Stimulated activated CD4-positive, alpha-beta T cell treated with anti-CD3 and anti-CD28 coated beads, Interleukin-1b, Interleukin-23, amount 100 ng/mL, for 4 hours (primary cell): ENCODE data around the gene CCDC57.

Experiments
- DNase-seq, 2 donors: peaks; one replicate each; pipeline ENCODE4 v3.0.0-alpha.2; 2020; ENCODE audit warnings: low read depth in 2 of 2

Gene CCDC57

DNA sequence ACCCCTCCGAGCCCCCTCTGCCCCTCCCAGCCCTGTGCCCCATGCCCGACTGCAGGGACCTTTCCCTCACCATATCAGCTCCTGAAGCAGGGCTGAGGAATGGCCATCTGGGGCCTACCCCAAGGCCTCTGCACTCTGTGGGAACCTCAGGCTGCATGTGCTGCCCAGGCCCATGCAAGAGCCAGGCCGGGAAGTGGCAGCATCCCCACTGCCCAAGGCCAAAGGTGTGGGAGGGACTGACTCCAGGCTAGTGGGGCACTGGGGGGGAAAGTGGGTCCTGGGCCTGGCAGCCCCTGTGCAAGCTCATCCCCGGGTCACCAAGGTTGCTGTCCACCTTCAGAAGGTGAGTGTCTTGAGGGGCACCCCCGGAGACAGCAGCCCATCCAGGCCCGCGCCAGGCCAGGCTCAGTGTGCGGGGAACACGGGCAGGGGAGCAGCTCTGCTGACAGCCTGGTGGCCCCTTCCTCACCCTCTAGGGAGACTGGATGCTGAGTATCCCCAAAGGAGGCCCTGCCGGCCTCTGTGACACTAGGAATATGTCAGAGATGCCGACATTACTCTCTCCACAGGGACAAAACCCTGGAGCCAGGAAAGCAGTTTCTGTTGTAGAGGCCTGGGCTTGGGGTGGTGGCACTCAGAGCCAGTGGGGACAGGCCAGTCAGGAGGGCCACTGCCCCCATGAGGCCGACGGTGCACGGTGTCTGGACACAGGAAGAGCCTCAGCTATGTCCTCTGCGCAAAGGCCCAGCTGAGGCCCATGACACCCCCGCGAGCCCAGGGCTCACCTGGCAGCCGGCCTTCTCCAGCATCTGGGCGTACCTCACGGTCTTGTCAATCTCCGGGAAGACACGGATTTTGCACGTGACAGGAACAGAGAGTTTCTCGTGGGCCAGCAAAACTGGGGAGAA lies 150.3 kb downstream of the CCDC57 start:
- no peak for DNase-seq

GRCh38 chr17:82061047-82061925 lies 151.4 kb downstream of the CCDC57 start:
- no peak for DNase-seq

- no peak for DNase-seq
These were observed 152.0 kb downstream of the CCDC57 start for GRCh38 chr17:82060614-82061013.

GRCh38 chr17:82060001-82060380 lies 152.7 kb downstream of the CCDC57 start:
- DNase-seq = no peak

DNA sequence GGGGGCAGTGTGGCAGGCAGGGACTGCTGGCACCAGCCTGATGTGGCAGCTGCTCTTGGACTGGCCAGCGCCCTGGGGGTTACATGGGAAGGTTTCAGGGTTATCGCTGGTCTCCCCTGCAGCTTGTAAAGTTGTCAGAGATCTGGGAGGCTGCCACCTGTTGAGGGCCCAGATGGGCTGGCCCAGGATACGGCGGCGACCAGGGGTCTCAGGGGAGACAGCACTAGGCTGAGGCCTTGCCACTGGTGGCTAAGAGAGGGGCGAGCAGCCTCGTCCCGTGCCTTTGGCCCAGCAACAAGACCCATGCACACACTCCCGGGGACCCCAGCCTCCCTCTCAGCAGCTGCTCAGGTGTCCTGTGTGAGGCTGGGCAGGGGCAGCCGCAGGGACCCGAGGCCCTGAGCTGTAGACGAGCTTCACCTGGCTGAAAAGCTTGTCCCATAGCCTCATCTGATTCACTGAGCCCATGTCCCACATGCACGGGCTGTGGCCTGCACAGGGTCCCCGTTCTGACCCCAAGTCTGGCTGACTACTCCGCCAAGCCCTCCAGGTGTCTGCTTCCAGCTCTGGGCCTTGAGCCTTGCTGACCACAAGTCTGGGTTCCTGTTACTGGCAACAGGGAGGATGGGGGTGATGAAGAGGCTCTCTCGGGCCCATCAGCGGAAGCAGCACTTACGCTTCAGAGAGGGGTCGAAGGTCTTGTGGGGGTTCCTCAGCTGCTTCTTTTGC lies 153.2 kb downstream of the CCDC57 start:
- no peak for DNase-seq

DNA sequence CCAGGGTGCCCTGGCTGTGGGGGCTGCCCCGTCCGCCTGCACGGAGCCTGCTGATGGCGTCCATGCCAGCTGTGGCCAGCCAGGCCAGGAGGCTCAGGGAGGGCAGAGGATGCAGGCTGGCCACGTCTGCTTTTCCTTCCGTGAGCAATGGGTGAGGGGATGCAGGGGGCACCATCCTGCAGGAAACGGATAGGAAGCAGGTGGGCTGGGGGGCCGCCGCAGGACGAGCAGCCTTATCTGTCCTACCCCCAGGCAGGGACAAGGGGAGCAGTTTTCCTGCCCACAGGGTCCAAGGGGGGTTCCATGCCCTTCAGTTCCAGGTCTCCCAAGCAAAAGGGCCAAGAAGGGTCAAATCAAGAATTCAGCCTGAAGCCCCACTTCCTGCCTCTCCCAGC lies 153.8 kb downstream of the CCDC57 start:
- no peak for DNase-seq

- no peak for DNase-seq
These were observed 154.3 kb downstream of the CCDC57 start for GRCh38 chr17:82058230-82058854.

DNA sequence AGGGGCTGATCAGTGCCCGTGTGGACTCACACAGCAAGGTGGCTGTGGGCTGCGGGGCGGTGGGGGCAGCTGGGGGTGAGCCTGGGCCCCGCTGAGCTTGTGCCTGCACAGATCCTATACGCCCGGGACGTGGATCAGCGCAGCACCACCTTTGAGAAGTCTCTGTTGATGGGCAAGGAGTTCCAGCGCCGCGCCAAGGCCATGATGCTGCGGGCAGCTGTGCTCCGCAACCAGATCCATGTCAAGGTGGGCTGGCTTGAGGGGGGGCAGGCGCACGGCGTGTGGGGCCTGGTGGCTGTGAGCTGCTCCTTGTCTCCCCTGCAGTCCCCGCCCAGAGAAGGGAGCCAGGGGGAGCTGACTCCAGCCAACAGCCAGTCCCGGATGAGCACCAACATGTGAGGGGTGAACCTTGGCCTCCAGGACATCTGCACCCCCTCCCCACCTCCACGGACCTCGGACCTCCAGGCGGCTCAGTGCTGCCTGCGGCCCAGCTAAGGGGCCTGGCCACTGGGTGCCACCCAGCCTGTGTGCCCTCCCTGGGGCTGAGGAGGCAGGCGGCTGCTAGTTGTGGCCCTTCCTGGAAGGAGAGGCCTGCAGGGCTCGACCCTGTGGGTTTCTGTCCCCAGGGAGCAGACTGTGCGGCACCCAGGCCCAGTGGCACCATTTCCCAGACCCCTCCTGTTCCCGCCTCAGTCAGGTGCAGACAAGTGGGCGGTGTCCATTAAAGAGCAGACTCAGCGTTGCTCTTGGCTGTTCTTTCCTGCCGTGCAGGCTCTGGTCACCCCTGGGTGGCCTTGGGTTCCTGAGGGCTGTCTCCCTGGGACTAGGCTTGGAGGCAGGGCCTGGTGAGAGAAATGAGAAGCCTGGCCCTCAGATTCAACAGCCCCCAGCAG lies 155.7 kb downstream of the CCDC57 start:
- DNase-seq = no peak

DNA sequence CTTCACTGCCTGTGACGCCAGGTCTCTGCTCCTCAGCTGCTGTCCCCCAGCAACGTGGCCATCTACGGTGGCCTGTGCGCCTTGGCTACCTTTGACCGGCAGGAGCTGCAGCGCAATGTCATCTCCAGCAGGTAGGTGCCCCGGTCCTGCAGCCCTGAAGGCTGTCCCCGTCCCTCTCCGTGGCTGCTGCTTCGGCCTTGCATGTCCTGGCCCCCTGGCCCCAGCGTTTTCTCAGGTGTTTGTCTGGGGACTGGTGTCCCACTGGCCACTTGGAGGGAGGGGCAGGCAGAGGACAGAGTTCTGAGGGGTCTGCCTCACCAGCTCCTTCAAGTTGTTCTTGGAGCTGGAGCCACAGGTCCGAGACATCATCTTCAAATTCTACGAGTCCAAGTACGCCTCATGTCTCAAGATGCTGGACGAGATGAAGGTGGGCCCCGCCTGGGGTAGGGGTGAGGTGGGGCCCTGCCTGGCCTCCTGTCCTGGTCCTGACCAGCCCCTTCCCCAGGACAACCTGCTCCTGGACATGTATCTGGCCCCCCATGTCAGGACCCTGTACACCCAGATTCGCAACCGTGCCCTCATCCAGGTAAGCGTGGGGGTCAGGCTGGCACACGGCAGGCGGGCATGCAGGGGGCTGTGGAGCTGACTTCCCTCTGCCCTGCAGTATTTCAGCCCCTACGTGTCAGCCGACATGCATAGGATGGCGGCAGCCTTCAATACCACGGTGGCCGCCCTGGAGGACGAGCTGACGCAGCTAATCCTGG lies 156.5 kb downstream of the CCDC57 start:
- DNase-seq = no peak

DNA sequence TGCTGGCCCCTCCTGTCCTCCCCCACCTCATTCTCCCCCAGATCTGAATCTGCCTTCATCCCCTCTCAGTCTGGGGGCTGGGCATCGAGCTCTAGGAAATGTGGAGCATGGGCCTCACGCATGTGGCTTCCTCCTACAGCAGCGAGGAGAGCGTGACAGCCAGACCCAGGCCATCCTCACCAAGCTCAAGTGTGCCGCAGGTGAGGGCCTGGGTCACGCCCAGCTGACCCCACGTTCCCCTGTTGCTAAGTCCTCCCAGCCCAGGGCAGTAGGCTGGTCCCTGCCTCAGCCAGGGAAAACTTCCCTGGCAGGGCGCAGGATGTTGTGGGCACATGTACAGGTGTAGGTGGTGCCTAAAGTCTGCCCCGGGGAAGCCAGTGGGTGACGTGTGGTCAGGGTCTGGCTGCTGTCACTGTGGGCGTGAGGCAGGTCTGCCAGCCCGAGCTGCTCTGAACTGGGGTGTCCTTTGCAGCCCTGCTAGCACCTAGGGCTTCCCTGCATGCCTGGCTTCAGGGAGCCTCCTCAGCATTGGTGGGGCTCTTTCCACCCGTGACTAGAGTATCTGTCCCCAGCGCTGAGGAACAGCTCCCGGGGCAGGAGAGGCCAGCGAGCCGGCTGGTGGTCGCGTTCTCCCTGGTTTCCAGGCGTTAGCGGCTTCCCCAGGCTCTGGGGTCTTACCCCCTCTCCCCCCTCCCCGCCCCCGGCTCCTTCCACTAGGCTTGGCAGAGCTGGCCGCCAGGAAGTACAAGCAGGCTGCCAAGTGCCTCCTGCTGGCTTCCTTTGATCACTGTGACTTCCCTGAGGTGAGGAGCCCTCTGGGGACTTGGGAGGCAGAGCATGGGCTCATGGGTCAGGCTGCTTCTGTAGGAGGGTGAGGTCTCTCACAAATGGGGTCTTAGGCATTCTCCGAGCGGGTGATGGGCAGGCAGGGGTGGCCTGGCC lies 157.3 kb downstream of the CCDC57 start:
- no peak for DNase-seq

GRCh38 chr17:82054351-82055022 lies 158.2 kb downstream of the CCDC57 start:
- no peak for DNase-seq

DNA sequence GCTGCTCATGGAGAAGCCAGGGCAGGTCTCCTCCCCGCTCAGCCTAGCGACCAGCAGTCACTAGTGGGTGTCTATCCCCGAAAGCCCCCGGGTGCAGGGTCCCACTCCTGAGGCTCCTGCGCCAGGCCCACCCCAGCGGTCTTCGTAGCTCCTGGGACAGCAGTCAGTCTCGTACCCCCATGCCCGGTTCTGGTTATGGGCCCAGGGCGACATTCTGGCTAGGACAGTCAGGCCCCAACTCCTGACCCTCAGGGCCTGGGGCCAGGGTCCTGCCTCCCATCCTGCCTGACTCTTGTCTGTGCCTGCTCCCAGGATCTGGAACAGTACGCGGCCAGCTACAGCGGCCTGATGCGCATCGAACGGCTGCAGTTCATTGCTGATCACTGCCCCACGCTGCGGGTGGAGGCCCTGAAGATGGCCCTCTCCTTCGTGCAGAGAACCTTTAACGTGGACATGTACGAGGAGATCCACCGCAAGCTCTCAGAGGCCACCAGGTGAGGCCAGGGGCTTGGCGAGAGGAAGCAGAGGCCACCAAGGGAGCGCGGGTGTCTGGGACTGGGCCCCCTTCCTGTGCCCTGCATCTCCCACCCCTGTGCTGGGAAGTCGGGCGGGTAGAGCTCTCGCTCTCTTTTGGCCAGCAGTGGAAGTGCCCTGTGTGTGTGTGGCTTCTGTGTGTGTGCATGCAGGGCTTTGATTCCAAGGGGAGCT lies 158.9 kb downstream of the CCDC57 start:
- DNase-seq = no peak

GRCh38 chr17:82053130-82053529 lies 159.5 kb downstream of the CCDC57 start:
- no peak for DNase-seq

- no peak for DNase-seq
These were observed 160.0 kb downstream of the CCDC57 start for GRCh38 chr17:82052638-82053059.

GRCh38 chr17:82051776-82052637 lies 160.6 kb downstream of the CCDC57 start, which contains the start of the genes GPS1 and RFNG:
TSS of gene GPS1 (plus strand) at chr17:82051898. CDS start at chr17:82051932, 34 bp downstream.
TSS of gene RFNG (minus strand) at chr17:82051811. CDS start at chr17:82051766, 45 bp downstream.
- peak; percentile 67 to 87 for DNase-seq
